ENCODE results near the gene STX16. TPM values are rescaled to one million over a fixed set of nuclear protein-coding genes. Genes with fewer than 3 reads are reported as not detected.
"Not testable (repeated sequence)": the region's sequence is repeated elsewhere in the genome, so short reads cannot be mapped to it uniquely, and the experiment has no call there.

The STX16 gene
- total and polyA plus RNA-seq, 9 donors: 30.1 to 60.8 (median 51.7) TPM

DNA sequence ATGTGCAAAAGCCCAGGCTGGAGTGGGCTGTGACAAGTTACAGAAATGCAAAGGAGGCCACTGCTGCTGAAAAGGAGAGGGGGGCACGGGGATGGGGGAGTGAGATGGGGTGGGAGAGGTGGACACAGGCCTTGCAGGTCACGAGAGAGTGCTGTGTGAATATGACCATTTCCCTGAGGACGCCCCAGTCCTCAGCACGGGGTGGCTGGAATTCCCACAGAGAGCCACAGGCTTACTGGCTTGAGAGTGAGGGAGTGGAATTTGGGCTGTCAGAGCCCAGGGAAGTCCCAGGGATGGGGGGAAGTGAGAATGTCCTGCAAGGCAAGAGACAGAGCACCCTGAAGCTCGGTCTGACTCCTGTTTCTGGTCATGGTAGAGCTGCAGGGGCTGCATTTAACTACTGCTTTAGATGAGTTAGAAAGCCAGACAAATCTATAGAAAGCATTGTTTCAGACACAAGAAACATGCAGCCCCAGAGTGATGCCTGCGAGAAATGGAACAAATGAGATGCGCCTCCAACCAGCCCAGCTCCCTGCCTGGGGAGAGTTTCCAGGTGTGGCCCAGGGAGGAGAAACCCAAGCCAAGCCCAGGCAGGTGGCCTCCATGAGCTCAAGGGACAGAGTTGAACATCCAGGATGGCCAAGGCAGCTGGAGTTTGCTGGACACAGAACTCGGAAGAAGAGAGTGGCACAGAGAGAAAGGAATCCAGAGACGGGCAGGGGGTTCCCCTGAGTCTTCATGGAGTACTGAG, 72.0 kb downstream of the STX16 start:
- Histone ChIP-seq H3K9me3 (replicated peaks; ENCODE audit: control insufficient read depth, low read depth, low read length) (peaks cover 6% of the 10 kb centered on the region), H3K27ac (ENCODE audit: low read length) (no peak overlapping the region), H3K4me1 (ENCODE audit: control insufficient read depth, insufficient read depth, low read length) (peaks cover 24% of the 10 kb centered on the region), H3K36me3 (ENCODE audit: control insufficient read depth, insufficient read depth, low read length) (no peaks in the 10 kb centered on the region), H3K27me3 (ENCODE audit: control insufficient read depth, insufficient read depth, low read length) (peaks cover 4% of the 10 kb centered on the region), H3K4me3 (ENCODE audit: low read length) (no peak overlapping the region)
- peak; percentile 7 for DNase-seq
- 78% methylated on average over 7 of the region's 9 CpGs for WGBS (ENCODE audit: insufficient coverage)

DNA sequence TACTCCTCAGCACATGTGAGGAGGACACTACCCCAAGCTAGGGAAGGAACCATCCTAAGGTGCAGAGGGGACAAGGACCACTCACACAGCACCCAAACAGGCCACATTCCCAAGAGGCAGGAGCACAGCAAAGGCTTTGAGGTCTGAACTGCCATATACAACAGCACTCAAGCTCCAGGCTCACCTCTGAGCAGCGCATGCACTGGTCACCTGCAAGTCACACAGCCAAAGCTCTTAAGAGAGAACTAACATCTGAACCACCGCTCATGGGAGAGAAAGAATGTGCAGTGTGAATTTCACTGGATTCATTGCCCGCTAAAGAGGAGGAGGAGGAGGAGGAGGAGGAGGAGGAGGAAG, 72.5 kb downstream of the STX16 start:
- Histone ChIP-seq H3K27me3 (ENCODE audit: control insufficient read depth, insufficient read depth, low read length) (peaks cover 4% of the 10 kb centered on the region), H3K36me3 (ENCODE audit: control insufficient read depth, insufficient read depth, low read length) (no peaks in the 10 kb centered on the region), H3K9me3 (replicated peaks; ENCODE audit: control insufficient read depth, low read depth, low read length) (peaks cover 6% of the 10 kb centered on the region), H3K27ac (ENCODE audit: low read length) (no peak overlapping the region), H3K4me3 (ENCODE audit: low read length) (no peak overlapping the region), H3K4me1 (ENCODE audit: control insufficient read depth, insufficient read depth, low read length) (peaks cover 24% of the 10 kb centered on the region)
- DNase-seq: peak; percentile 1
- WGBS (ENCODE audit: insufficient coverage): 100% methylated on average over 1 of the region's 3 CpGs

DNA sequence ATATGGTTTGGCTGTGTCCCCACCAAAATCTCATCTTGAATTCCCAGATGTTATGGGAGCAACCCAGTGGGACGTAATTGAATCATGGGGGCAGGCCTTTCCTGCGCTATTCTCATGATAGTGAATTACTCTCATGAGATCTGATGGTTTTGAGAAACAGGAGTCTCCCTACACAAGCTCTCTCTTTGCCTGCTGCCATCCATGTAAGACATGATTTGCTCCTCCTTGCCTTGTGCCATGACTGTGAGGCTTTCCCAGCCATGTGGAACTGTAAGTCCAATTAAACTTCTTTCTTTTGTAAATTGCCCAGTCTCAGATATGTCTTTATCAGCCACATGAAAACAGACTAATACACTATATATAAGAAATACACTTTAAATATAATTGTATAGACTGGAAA, 75.1 kb downstream of the STX16 start:
- not testable (repeated sequence) for DNase-seq; H3K27me3 ChIP-seq (ENCODE audit: control insufficient read depth, insufficient read depth, low read length); H3K4me3 ChIP-seq (ENCODE audit: low read length); H3K36me3 ChIP-seq (ENCODE audit: control insufficient read depth, insufficient read depth, low read length); H3K27ac ChIP-seq (ENCODE audit: low read length); H3K9me3 ChIP-seq (replicated peaks; ENCODE audit: control insufficient read depth, low read depth, low read length)
- H3K4me1 ChIP-seq (ENCODE audit: control insufficient read depth, insufficient read depth, low read length): peaks cover 13% of the 10 kb centered on the region
- WGBS (ENCODE audit: insufficient coverage): no CpG with 5 or more reads among the region's 2 CpGs

Other genes starting within 250 kb of the STX16 start
- gene APCDD1L, start 135.9 kb upstream of the STX16 start, total RNA-seq: 2.1 TPM
- 1 to 10 TPM; 3.4 to 8.8 (median 5.1) TPM for gene APCDD1L, start 135.9 kb upstream of the STX16 start, polyA plus RNA-seq (ENCODE audit: insufficient read depth in 1 of 8, insufficient read length in 8 of 8, low replicate concordance in 1 of 8)
- gene NPEPL1, start 41.5 kb downstream of the STX16 start, total RNA-seq: 22.3 TPM
- 10 to 100 TPM; 34.6 to 60.5 (median 43.8) TPM for gene NPEPL1, start 41.5 kb downstream of the STX16 start, polyA plus RNA-seq (ENCODE audit: insufficient read depth in 1 of 8, insufficient read length in 8 of 8, low replicate concordance in 1 of 8)
- gene GNAS-AS1, start 199.6 kb downstream of the STX16 start, total RNA-seq: 2.4 TPM
- gene GNAS-AS1, start 199.6 kb downstream of the STX16 start, polyA plus RNA-seq (ENCODE audit: insufficient read depth in 1 of 8, insufficient read length in 8 of 8, low replicate concordance in 1 of 8): 1 to 10 TPM; 1.8 to 5.3 (median 2.5) TPM
- gene GNAS, start 201.4 kb downstream of the STX16 start, total RNA-seq: 1,389 TPM
- gene GNAS, start 201.4 kb downstream of the STX16 start, polyA plus RNA-seq (ENCODE audit: insufficient read depth in 1 of 8, insufficient read length in 8 of 8, low replicate concordance in 1 of 8): 1,000 to 10,000 TPM; 3,001 to 3,620 (median 3,162) TPM